ENCODE results near the gene BMF.

- no peak for TF ChIP-seq CTCF (IDR thresholded peaks at IDR 0.05)
- no peak for TF ChIP-seq POLR2A (IDR thresholded peaks at IDR 0.05)
- no peak for TF ChIP-seq POLR2AphosphoS5 (IDR thresholded peaks at IDR 0.05)
These were observed 8.3 kb downstream of the BMF start for GRCh38 chr15:40100123-40100946.

Data from prostate gland (tissue), 2 donors.